Epidermal melanocyte (primary cell): ENCODE results near the gene CLTCL1.
A peak's percentile ranks its signal among the peaks of the same experiment; 100 is the strongest.
"Not testable (repeated sequence)": the region's sequence is repeated elsewhere in the genome, so short reads cannot be mapped to it uniquely, and the experiment has no call there.

Experiments
- DNase-seq: peaks from one replicate; pipeline ENCODE4 v3.0.0; 2011; ENCODE audit warnings: low spot score; ENCODE audit not compliant: insufficient read length

CLTCL1 gene

DNA sequence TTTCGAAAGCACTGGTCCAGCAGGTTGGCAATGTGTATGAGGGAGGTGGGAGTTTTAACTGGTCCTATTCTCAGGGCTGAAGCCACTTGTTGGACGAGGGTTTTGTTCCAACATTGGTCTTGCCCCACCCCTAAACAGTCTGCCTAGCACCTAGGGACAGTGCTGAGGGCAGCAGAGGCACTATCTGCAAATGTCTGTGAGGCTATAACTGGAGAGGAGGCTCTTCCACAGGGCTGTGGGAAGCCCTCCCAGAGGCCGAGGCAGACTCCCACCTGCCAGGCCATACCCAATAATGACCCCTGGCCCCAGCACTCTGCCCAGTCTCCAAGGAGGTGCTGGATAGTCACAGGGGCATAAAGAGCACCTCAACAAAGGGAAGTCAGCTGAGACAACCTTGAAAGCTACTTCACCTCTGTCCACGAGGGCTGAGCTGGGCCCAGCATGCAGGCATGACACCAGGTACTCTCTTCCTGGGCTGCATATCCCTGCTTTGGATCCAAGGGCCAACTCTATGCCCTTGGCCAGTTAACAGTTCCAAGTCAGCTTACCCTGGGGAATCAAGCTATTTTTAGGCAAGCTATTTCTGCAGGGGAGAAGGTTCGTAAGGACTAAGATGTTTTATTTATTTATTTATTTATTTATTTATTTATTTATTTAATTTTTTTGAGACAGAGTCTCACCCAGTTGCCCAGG is 72.8 kb downstream of the CLTCL1 start:
- DNase-seq, result no peak

- DNase-seq, result no peak
Observed at GRCh38 chr22:19216579-19216978, 74.9 kb downstream of the CLTCL1 start.

DNA sequence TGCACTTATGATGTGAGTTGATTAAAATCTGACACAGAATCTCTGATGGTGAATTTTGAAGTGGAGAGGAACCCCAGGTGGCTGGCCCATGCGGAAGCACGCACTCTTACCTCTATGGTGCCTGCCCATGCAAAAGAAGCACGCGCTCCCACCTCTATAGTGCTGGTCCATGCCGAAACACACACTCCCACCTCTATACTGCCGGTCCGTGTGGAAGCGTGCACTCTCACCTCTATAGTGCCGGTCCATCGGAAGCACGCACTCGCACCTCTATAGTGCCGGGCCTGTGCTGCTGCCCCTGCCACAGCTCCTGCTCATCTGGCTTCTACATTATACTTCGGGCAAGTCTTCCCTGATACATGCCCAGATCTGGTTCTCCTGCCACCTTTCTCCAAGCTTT is 76.2 kb downstream of the CLTCL1 start:
- DNase-seq, result no peak

DNA sequence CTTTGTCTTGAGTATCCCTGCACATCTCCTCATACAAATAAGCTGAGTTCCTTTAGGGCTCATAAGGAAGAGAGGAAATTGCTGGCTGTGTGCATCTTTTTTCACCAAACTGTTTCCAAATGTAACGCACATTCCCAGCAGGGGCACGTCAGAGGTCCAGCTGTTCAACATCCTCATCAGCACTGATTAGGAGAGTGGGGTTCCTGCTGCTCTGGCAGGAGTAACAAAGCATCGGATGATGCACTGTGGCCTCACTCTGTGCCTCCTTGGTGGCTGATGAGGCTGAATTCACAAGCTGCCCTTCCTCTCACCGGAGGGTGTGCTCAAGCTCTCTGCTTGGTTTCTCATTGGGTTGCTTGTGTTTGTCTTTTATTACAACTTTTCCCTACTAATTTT is 77.4 kb downstream of the CLTCL1 start:
- no peak for DNase-seq

- DNase-seq, result no peak
Observed at GRCh38 chr22:19213442-19214077, 78.0 kb downstream of the CLTCL1 start.

DNA sequence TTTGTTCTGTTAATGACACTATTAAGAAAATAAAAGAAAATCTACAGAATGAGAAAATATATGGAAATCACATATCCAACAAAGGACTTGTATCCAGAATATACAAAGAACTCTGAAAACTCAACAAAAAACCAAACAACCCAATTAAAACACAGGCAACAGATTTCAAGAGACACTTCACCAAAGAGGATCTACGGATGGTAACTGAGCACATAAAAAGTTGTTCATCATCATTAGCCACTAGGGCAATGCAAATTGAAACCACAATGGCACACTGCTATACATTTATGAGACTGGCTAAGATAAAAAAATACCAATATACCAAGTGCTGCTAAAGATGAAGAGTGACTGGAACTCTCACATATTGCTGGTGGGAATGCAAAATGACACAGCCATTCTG is 78.5 kb downstream of the CLTCL1 start:
- no peak for DNase-seq

DNA sequence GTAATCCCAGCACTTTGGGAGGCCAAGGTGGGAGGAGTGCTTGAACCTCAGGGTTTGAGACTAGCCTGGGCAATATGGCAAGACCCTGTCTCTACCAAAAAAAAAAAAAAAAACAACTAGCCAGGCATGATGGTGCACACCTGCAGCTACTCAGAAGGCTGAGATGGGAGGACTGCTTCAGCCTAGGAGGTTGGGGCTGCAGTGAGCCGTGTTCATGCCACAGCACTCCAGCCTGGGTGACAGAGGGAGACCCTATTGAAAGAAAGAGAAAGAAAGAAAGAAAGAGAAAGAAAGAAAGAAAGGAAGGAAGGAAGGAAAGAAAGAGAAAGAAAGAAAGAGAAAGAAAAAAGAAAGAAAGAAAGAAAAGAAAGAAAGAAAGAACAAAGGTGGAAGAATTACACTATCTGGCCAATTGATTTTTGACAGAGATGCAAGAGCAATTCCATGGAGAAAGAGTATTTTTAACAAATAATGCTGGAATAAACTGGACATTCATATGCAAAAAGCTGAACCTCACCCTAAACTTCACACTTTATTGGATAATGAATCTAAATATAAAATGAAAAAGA is 79.1 kb downstream of the CLTCL1 start:
- DNase-seq, result no peak

DNA sequence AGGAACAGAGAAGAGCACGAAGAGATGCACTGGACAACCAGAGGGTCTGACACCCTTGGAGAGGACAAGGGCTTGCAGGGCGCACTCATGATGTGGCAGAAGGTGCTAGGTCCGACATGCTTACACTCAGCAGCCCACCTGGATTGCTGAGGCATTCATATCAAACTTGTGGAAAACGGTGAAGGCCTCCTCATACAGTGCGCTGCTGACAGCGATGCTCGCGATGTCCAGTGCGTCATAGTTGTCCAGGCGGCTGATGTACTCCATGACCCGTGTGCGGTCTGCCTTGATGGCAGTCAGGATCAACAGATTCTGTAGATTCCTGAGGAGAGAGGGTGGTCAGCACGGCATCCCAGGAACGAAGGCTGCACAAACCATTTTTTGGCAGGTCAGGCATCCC is 81.3 kb downstream of the CLTCL1 start:
- no peak for DNase-seq

DNA sequence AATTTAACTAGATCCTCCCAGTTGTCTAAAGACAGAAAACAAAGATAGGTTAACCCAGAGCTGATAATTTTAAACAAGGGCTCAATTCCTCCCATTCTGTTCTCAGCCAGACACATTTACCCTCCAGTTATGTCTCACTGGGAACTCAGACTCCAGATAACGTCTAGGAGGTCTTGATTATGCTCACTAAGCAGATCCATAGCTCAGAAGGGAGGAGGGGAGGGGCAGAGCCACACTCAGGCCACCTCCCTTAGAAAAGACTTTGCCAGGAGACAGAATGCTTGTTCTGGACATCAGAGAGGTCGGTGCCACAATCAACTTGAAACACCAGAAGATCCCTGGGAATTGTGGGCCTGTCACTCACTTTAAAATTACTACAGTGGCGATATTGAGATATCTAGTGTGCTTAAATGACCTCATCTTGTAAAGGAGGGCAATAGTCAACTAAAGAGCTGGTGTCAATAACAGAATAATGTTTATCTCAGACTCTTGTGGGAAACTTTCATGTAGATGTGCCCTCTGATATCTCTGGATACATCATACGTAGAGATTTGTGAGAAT is 83.2 kb downstream of the CLTCL1 start:
- no peak for DNase-seq

GRCh38 chr22:19207884-19208283 is 83.6 kb downstream of the CLTCL1 start:
- DNase-seq, result no peak

GRCh38 chr22:19207401-19207808 is 84.1 kb downstream of the CLTCL1 start:
- DNase-seq, result no peak

DNA sequence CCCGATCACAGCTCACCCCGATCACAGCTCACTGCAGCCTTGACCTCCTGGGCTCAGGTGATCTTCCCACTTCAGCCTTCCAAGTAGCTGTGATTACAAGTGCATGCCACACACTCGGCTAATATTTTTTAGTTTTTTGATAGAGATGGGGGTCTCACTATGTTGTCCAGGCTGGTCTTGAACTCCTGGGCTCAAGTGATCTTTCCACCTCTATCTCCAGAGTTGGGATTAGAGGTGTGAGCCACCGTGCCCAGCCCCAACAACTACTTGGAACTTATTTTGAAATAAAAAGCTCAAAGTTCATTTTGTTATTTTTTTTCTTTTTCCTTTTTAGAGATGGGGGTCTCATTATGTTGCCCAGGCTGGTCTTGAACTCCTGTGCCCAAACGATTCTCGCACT is 85.2 kb downstream of the CLTCL1 start:
- no peak for DNase-seq

DNA sequence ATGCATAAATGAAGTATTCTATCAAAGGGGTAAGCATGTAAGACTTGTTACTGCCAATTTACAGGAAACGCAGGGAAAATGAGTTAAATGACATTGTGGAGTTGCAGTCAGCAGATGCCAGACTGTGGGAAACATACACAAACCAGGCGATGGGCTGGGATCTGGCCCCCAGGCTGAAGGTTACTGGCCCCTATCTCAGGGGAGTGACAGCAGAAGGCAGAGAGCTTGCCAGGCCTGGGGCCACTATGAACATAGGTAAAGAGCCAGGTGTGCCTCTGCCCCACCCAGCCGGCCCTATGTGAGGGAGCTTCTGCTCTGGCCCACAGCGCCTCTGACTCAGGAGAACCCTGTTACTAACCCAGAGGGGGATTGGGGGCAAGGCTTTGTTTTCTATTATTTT is 86.9 kb downstream of the CLTCL1 start:
- no peak for DNase-seq

DNA sequence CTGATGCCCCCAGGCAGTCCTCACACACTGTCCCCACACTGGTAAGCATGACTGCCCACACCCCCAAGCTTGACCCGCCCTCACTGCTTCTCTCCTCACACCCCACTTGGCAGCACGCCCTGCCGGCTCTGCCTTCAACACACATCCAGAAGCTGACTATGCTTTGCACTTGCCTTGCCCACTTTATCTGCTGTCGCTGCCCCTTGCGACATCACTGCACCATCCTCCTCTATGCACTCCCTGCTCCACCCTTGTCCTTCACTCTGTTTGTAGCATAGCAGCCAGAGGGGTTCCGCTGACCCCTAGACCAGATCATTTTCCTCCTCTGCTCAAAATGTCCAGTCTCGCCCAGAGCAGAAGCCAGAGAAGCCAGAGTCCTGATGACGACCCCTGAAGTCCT is 87.7 kb downstream of the CLTCL1 start:
- no peak for DNase-seq

GRCh38 chr22:19202799-19203186 is 88.7 kb downstream of the CLTCL1 start:
- not testable (repeated sequence) for DNase-seq

GRCh38 chr22:19201869-19202798 is 89.4 kb downstream of the CLTCL1 start:
- DNase-seq, result no peak

DNA sequence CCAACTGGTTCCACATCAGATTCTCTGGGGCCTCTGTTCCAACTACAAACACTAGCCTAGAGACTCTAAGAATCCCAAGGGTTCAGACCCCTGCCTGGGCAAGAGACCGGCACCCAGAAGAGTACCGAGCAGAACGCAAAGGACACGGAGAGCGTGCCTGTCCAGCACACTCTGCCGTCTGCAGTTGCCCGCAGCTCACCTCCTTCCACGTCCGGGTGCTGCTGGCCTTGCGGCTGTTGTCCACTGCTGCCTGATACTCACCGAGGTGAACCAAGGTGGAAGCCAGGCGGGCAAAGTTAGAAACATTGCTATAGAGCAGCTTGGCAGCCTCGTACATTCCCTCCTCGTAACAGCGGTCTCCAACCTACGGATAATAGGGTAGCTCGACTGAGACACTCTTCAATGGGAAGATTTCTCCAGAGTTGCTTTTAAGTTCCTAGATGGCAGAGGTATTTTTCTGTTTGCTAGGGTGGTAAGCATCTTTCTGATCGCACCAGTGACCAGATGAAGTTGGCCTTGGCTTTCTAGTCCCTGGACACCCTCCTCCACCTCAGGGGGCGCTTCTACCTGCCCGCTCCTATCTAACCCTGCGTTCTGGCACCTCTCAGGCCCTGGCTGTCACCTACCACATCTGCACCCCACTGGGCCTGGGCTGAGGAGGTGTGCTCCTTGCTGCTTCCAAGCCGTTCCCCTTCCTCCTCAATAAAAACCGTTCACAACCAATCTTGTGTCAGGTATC is 90.2 kb downstream of the CLTCL1 start:
- DNase-seq, result no peak

DNA sequence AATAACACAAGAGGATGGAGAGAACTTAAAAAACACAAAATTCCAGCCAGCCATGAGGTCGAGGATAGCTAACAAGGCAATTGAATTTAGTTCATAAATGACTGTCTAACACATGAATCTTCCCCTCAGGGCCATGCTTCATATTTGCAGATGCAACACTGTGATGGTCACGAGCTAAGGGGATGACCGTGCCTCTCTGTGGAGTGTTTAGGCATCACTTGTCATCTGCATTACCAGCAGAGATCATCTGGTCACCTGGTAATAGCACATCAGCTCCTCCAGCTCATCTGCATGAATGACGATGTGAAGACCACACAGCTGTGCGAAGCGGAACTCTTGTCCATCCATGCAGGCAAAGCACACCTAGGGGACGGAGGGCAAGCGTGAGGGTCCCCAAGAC is 92.0 kb downstream of the CLTCL1 start:
- peak; percentile 23 for DNase-seq

GRCh38 chr22:19197997-19198865 is 93.3 kb downstream of the CLTCL1 start:
- DNase-seq, result no peak
